OCI-LY3 (cell line): ENCODE results near the gene PARD3.

ENCODE experiments used
- EZH2phosphoT487 ChIP-seq: fragments of 200-600 bp; shearing (Covaris generic); IDR thresholded peaks from 2 replicates; pipeline ENCODE4 v1.6.1; 2018; ENCODE audit warnings: antibody characterized with exemption, mixed run types, low read depth
- TF ChIP-seq, protein P1 (sequence below): fragments of 200-600, 300-600 bp; sonication (generic); IDR thresholded peaks from 2 replicates; pipeline ENCODE4 v1.5.1; 2014; ENCODE audit warnings: antibody characterized with exemption, low read length, low read depth

DNA sequence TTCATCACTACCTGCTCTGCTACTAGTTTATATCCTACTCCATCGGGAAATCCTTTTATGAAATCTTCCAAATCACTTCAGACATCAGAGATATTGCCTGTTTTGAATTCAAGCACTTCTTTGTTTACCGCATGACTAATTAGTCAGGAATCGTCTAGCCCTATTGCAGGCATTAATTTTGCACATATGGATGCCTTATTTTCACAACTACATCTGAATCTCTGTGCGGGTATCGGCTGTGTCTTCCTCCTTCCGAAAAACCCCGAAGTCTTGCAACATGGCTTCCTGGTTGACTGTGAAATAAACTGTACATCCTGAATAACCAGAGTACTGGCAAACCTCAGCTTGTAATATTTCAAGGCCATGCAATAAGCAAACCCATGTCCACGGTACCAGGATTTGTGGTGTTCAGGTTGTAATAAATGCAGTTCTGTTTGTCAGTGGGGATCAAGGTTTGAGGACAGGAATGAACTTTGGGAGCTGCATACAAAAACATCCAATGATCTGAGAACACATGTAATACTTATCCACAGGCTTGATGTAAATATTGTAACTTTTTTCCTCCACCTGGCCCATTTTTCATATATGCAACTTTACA, 642.1 kb downstream of the PARD3 start:
- TF ChIP-seq, protein P1, sequence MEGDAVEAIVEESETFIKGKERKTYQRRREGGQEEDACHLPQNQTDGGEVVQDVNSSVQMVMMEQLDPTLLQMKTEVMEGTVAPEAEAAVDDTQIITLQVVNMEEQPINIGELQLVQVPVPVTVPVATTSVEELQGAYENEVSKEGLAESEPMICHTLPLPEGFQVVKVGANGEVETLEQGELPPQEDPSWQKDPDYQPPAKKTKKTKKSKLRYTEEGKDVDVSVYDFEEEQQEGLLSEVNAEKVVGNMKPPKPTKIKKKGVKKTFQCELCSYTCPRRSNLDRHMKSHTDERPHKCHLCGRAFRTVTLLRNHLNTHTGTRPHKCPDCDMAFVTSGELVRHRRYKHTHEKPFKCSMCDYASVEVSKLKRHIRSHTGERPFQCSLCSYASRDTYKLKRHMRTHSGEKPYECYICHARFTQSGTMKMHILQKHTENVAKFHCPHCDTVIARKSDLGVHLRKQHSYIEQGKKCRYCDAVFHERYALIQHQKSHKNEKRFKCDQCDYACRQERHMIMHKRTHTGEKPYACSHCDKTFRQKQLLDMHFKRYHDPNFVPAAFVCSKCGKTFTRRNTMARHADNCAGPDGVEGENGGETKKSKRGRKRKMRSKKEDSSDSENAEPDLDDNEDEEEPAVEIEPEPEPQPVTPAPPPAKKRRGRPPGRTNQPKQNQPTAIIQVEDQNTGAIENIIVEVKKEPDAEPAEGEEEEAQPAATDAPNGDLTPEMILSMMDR, result no peak
- no peak for TF ChIP-seq EZH2phosphoT487
